Measurements from ENCODE around the gene VPS18.

Gene VPS18

GRCh38 chr15:40902605-40903561 lies 8.6 kb downstream of the VPS18 start:
- H3K9ac ChIP-seq (ENCODE audit: low read length) = no peak overlapping the region
- no peak overlapping the region for H3K4me2 ChIP-seq (ENCODE audit: low read length)
- H3K79me2 ChIP-seq (ENCODE audit: low read length) = peaks cover 3% of the 10 kb centered on the region
- H3K36me3 ChIP-seq (replicated peaks; ENCODE audit: low read depth, low read length) = peaks cover 29% of the 10 kb centered on the region
- H3K9me3 ChIP-seq (ENCODE audit: insufficient read depth, low read length) = no peaks in the 10 kb centered on the region
- no peak for TF ChIP-seq CTCF (IDR thresholded peaks at IDR 0.05; ENCODE audit: low read depth, low read length)
- no peak for TF ChIP-seq EZH2phosphoT487 (IDR thresholded peaks at IDR 0.05; ENCODE audit: low read depth)
- no peaks in the 10 kb centered on the region for H3K27me3 ChIP-seq (ENCODE audit: low read depth, low read length)
- no peak overlapping the region for H2AFZ ChIP-seq (ENCODE audit: low read depth, low read length)
- H3K4me1 ChIP-seq (ENCODE audit: low read length) = peaks cover 17% of the 10 kb centered on the region
- no peak overlapping the region for H3K27ac ChIP-seq (ENCODE audit: low read length)
- no peaks in the 10 kb centered on the region for H4K20me1 ChIP-seq (ENCODE audit: insufficient read depth, low read length)
- no peak overlapping the region for H3K4me3 ChIP-seq (ENCODE audit: low read length)

- TF ChIP-seq CTCF (IDR thresholded peaks at IDR 0.05; ENCODE audit: low read depth, low read length) = no peak
- no peak for TF ChIP-seq EZH2phosphoT487 (IDR thresholded peaks at IDR 0.05; ENCODE audit: low read depth)
- H2AFZ ChIP-seq (ENCODE audit: low read depth, low read length) = no peak overlapping the region
- H3K4me1 ChIP-seq (ENCODE audit: low read length) = peaks cover 19% of the 10 kb centered on the region
- no peaks in the 10 kb centered on the region for H3K9me3 ChIP-seq (ENCODE audit: insufficient read depth, low read length)
- H3K27me3 ChIP-seq (ENCODE audit: low read depth, low read length) = no peaks in the 10 kb centered on the region
- peaks cover 3% of the 10 kb centered on the region for H3K79me2 ChIP-seq (ENCODE audit: low read length)
- H3K4me2 ChIP-seq (ENCODE audit: low read length) = no peak overlapping the region
- no peak overlapping the region for H3K4me3 ChIP-seq (ENCODE audit: low read length)
- H3K9ac ChIP-seq (ENCODE audit: low read length) = no peak overlapping the region
- peaks cover 22% of the 10 kb centered on the region for H3K36me3 ChIP-seq (replicated peaks; ENCODE audit: low read depth, low read length)
- no peaks in the 10 kb centered on the region for H4K20me1 ChIP-seq (ENCODE audit: insufficient read depth, low read length)
- no peak overlapping the region for H3K27ac ChIP-seq (ENCODE audit: low read length)
Observed at GRCh38 chr15:40904552-40905201, 10.4 kb downstream of the VPS18 start.

GRCh38 chr15:40906091-40906990 lies 12.1 kb downstream of the VPS18 start:
- peak; percentile 67 for TF ChIP-seq CTCF (IDR thresholded peaks at IDR 0.05; ENCODE audit: low read depth, low read length)
- TF ChIP-seq EZH2phosphoT487 (IDR thresholded peaks at IDR 0.05; ENCODE audit: low read depth) = no peak
- peak overlapping the region; percentile 3; the same call in 1 of the 2 replicates for H2AFZ ChIP-seq (ENCODE audit: low read depth, low read length)

More at GRCh38 chr15:40906091-40906990, 12.1 kb downstream of the VPS18 start:
- no peaks in the 10 kb centered on the region for H3K79me2 ChIP-seq (ENCODE audit: low read length)
- no peaks in the 10 kb centered on the region for H3K9me3 ChIP-seq (ENCODE audit: insufficient read depth, low read length)
- H3K4me2 ChIP-seq (ENCODE audit: low read length) = peak overlapping the region; percentile 93
- H3K27ac ChIP-seq (ENCODE audit: low read length) = peak overlapping the region; percentile 32
- peak overlapping the region; percentile 83 for H3K4me3 ChIP-seq (ENCODE audit: low read length)
- peaks cover 9% of the 10 kb centered on the region for H3K36me3 ChIP-seq (replicated peaks; ENCODE audit: low read depth, low read length)
- H3K27me3 ChIP-seq (ENCODE audit: low read depth, low read length) = no peaks in the 10 kb centered on the region
- no peaks in the 10 kb centered on the region for H4K20me1 ChIP-seq (ENCODE audit: insufficient read depth, low read length)
- peaks cover 19% of the 10 kb centered on the region for H3K4me1 ChIP-seq (ENCODE audit: low read length)
- peak overlapping the region; percentile 63 for H3K9ac ChIP-seq (ENCODE audit: low read length)

All from OCI-LY3 (cell line).